ENCODE results near the gene NARS2. TPM values are rescaled to one million over a fixed set of nuclear protein-coding genes. Genes with fewer than 3 reads are reported as not detected.
"Not testable (repeated sequence)": the region's sequence is repeated elsewhere in the genome, so short reads cannot be mapped to it uniquely, and the experiment has no call there.

Gene NARS2
- total RNA-seq, 4 donors from 2014 or later = 12.9 to 29.1 (median 18.7) TPM

GRCh38 chr11:78516281-78516680 lies 58.4 kb downstream of the NARS2 start:
- Histone ChIP-seq H3K36me3 (no peaks in the 10 kb centered on the region), H3K27me3 (no peaks in the 10 kb centered on the region), H3K27ac (no peak overlapping the region), H3K4me3 (no peak overlapping the region), H3K4me1 (no peaks in the 10 kb centered on the region), H3K9me3 (no peaks in the 10 kb centered on the region)
- no peak for ATAC-seq
- TF ChIP-seq POLR2A (IDR thresholded peaks at IDR 0.05) (no peak), CTCF (IDR thresholded peaks at IDR 0.05 in 4 of 5, conservative IDR thresholded peaks at IDR 0.05 in 1 of 5) (no peak)
- intact Hi-C loops (cut with DNase I; ENCODE audit: low total_unique reads) (no loop called here), in situ Hi-C loops (cut with MboI; ENCODE audit: low sequenced_read_pairs in 4 of 4) (no loop called here)
- no peak for DNase-seq

- no peaks in the 10 kb centered on the region for H3K36me3 ChIP-seq
- H3K27me3 ChIP-seq = no peaks in the 10 kb centered on the region
- DNase-seq = no peak
- ATAC-seq = no peak
- no peak for TF ChIP-seq POLR2A (IDR thresholded peaks at IDR 0.05)
- TF ChIP-seq CTCF (IDR thresholded peaks at IDR 0.05 in 4 of 5, conservative IDR thresholded peaks at IDR 0.05 in 1 of 5) = no peak
- intact Hi-C loops (cut with DNase I; ENCODE audit: low total_unique reads) = no loop called here
- in situ Hi-C loops (cut with MboI; ENCODE audit: low sequenced_read_pairs in 4 of 4) = no loop called here
- no peak overlapping the region for H3K27ac ChIP-seq
- no peaks in the 10 kb centered on the region for H3K4me1 ChIP-seq
- no peaks in the 10 kb centered on the region for H3K9me3 ChIP-seq
- H3K4me3 ChIP-seq = no peak overlapping the region
These were observed 59.7 kb downstream of the NARS2 start for GRCh38 chr11:78514922-78515502.

DNA sequence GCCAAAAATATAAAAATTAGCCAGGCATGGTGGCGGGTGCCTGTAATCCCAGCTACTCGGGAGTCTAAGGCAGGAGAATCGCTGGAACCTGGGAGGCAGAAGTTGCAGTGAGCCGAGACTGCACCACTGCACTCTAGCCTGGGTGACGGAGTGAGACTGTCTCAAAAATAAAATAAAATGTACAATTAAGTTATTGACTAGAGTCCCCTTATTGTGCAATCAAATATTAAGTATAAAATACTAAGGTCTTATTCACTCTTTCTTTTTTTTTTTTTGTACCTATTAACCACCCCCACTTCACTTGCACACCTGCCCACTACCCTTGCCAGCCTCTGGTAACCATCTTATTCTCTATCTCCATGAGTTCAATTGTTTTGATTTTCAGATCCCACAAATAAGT lies 61.6 kb downstream of the NARS2 start:
- intact Hi-C loops (cut with DNase I; ENCODE audit: low total_unique reads); in situ Hi-C loops (cut with MboI; ENCODE audit: low sequenced_read_pairs in 4 of 4); ATAC-seq: not testable (repeated sequence)

GRCh38 chr11:78510597-78510996 lies 64.1 kb downstream of the NARS2 start:
- ATAC-seq (no peak), DNase-seq (no peak)
- intact Hi-C loops (cut with DNase I; ENCODE audit: low total_unique reads) (no loop called here), in situ Hi-C loops (cut with MboI; ENCODE audit: low sequenced_read_pairs in 4 of 4) (no loop called here)
- no peaks in the 10 kb centered on the region for H3K36me3 ChIP-seq
- TF ChIP-seq POLR2A (IDR thresholded peaks at IDR 0.05) = no peak
- no peak for TF ChIP-seq CTCF (IDR thresholded peaks at IDR 0.05 in 4 of 5, conservative IDR thresholded peaks at IDR 0.05 in 1 of 5)
- H3K27me3 ChIP-seq = no peaks in the 10 kb centered on the region
- no peak overlapping the region for H3K4me3 ChIP-seq
- H3K4me1 ChIP-seq = no peaks in the 10 kb centered on the region
- H3K27ac ChIP-seq = no peak overlapping the region
- no peaks in the 10 kb centered on the region for H3K9me3 ChIP-seq

More for the DNA sequence above, 61.6 kb downstream of the NARS2 start:
- not testable (repeated sequence) for H3K9me3 ChIP-seq, H3K4me3 ChIP-seq, DNase-seq, H3K27ac ChIP-seq, H3K36me3 ChIP-seq, H3K4me1 ChIP-seq, H3K27me3 ChIP-seq

GRCh38 chr11:78510025-78510596 lies 64.6 kb downstream of the NARS2 start:
- Histone ChIP-seq H3K4me1 (no peaks in the 10 kb centered on the region), H3K27me3 (no peaks in the 10 kb centered on the region), H3K27ac (no peak overlapping the region), H3K9me3 (no peaks in the 10 kb centered on the region), H3K4me3 (no peak overlapping the region), H3K36me3 (no peaks in the 10 kb centered on the region)
- no peak for ATAC-seq
- intact Hi-C loops (cut with DNase I; ENCODE audit: low total_unique reads) (no loop called here), in situ Hi-C loops (cut with MboI; ENCODE audit: low sequenced_read_pairs in 4 of 4) (no loop called here)
- no peak for DNase-seq
- TF ChIP-seq POLR2A (IDR thresholded peaks at IDR 0.05) (no peak), CTCF (IDR thresholded peaks at IDR 0.05 in 4 of 5, conservative IDR thresholded peaks at IDR 0.05 in 1 of 5) (no peak)
